ENCODE results near the gene CFAP46.

Gene CFAP46

GRCh38 chr10:132885451-132886210 lies 56.7 kb downstream of the CFAP46 start:
- TF ChIP-seq CTCF (conservative IDR thresholded peaks at IDR 0.05; ENCODE audit: low read length) (no peak), EZH2phosphoT487 (IDR thresholded peaks at IDR 0.05; ENCODE audit: borderline replicate concordance) (no peak)
- Histone ChIP-seq H2AFZ (ENCODE audit: low read length) (no peak overlapping the region), H3K36me3 (ENCODE audit: insufficient read depth, low read length) (no peaks in the 10 kb centered on the region), H3K4me2 (ENCODE audit: low read depth, low read length, poor library complexity, severe bottlenecking) (no peak overlapping the region), H3K79me2 (ENCODE audit: insufficient read depth, low read length) (no peaks in the 10 kb centered on the region), H3K9ac (ENCODE audit: low read depth, low read length, poor library complexity, severe bottlenecking) (no peak overlapping the region), H3K9me3 (ENCODE audit: insufficient read depth, low read depth, low read length) (no peaks in the 10 kb centered on the region), H4K20me1 (ENCODE audit: insufficient read depth, low read length, poor library complexity, severe bottlenecking) (no peaks in the 10 kb centered on the region), H3K27me3 (ENCODE audit: insufficient read depth, low read length, poor library complexity, severe bottlenecking) (no peaks in the 10 kb centered on the region), H3K4me3 (ENCODE audit: low read length, poor library complexity, severe bottlenecking) (no peak overlapping the region), H3K4me1 (ENCODE audit: insufficient read depth, low read length, poor library complexity, severe bottlenecking) (no peaks in the 10 kb centered on the region), H3F3A (ENCODE audit: low read depth) (no peaks in the 10 kb centered on the region), H3K9me2 (replicated peaks; ENCODE audit: low read depth, low read length) (no peaks in the 10 kb centered on the region)

- no peak for TF ChIP-seq CTCF (conservative IDR thresholded peaks at IDR 0.05; ENCODE audit: low read length)
- TF ChIP-seq EZH2phosphoT487 (IDR thresholded peaks at IDR 0.05; ENCODE audit: borderline replicate concordance) = no peak
- H2AFZ ChIP-seq (ENCODE audit: low read length) = no peak overlapping the region
- H3K9ac ChIP-seq (ENCODE audit: low read depth, low read length, poor library complexity, severe bottlenecking) = no peak overlapping the region
- no peaks in the 10 kb centered on the region for H3K36me3 ChIP-seq (ENCODE audit: insufficient read depth, low read length)
- no peaks in the 10 kb centered on the region for H3F3A ChIP-seq (ENCODE audit: low read depth)
- H4K20me1 ChIP-seq (ENCODE audit: insufficient read depth, low read length, poor library complexity, severe bottlenecking) = no peaks in the 10 kb centered on the region
- no peaks in the 10 kb centered on the region for H3K9me2 ChIP-seq (replicated peaks; ENCODE audit: low read depth, low read length)
- H3K4me2 ChIP-seq (ENCODE audit: low read depth, low read length, poor library complexity, severe bottlenecking) = no peak overlapping the region
- H3K4me3 ChIP-seq (ENCODE audit: low read length, poor library complexity, severe bottlenecking) = no peak overlapping the region
- no peaks in the 10 kb centered on the region for H3K4me1 ChIP-seq (ENCODE audit: insufficient read depth, low read length, poor library complexity, severe bottlenecking)
- no peaks in the 10 kb centered on the region for H3K9me3 ChIP-seq (ENCODE audit: insufficient read depth, low read depth, low read length)
- H3K79me2 ChIP-seq (ENCODE audit: insufficient read depth, low read length) = no peaks in the 10 kb centered on the region
- no peaks in the 10 kb centered on the region for H3K27me3 ChIP-seq (ENCODE audit: insufficient read depth, low read length, poor library complexity, severe bottlenecking)
These were observed 57.6 kb downstream of the CFAP46 start for GRCh38 chr10:132884691-132885271.

GRCh38 chr10:132884041-132884440 lies 58.3 kb downstream of the CFAP46 start:
- Histone ChIP-seq H3K9ac (ENCODE audit: low read depth, low read length, poor library complexity, severe bottlenecking) (no peak overlapping the region), H3F3A (ENCODE audit: low read depth) (no peaks in the 10 kb centered on the region), H3K27me3 (ENCODE audit: insufficient read depth, low read length, poor library complexity, severe bottlenecking) (no peaks in the 10 kb centered on the region), H3K79me2 (ENCODE audit: insufficient read depth, low read length) (no peaks in the 10 kb centered on the region), H3K4me1 (ENCODE audit: insufficient read depth, low read length, poor library complexity, severe bottlenecking) (no peaks in the 10 kb centered on the region), H3K9me2 (replicated peaks; ENCODE audit: low read depth, low read length) (no peaks in the 10 kb centered on the region), H3K4me2 (ENCODE audit: low read depth, low read length, poor library complexity, severe bottlenecking) (no peak overlapping the region), H2AFZ (ENCODE audit: low read length) (no peak overlapping the region), H3K4me3 (ENCODE audit: low read length, poor library complexity, severe bottlenecking) (no peak overlapping the region), H4K20me1 (ENCODE audit: insufficient read depth, low read length, poor library complexity, severe bottlenecking) (no peaks in the 10 kb centered on the region), H3K9me3 (ENCODE audit: insufficient read depth, low read depth, low read length) (no peaks in the 10 kb centered on the region), H3K36me3 (ENCODE audit: insufficient read depth, low read length) (no peaks in the 10 kb centered on the region)
- no peak for TF ChIP-seq EZH2phosphoT487 (IDR thresholded peaks at IDR 0.05; ENCODE audit: borderline replicate concordance)
